DMS 273 treated with DMSO at 0.1 percent for 48 hours (cell line): ENCODE data around the gene OR7D2.

Source experiments
- DNase-seq: peaks from one replicate; lab custom pipeline; 2025; lab: John Stamatoyannopoulos, UW

OR7D2 gene

GRCh38 chr19:9205501-9206113 lies 26.8 kb downstream of the OR7D2 start:
- peak; percentile 21 for DNase-seq

- DNase-seq: no peak
Measured at GRCh38 chr19:9219489-9219888, 40.7 kb downstream of the OR7D2 start, which contains the start of gene OR7D4. Gene OR7D4 (minus strand): TSS chr19:9219589. CDS start chr19:9214837, 4,752 bp downstream.
